NCI-H460 (cell line): ENCODE measurements around the gene TMC6. TPM values are rescaled to one million over a fixed set of nuclear protein-coding genes. Genes with fewer than 3 reads are reported as not detected.
"Not testable (repeated sequence)": the region's sequence is repeated elsewhere in the genome, so short reads cannot be mapped to it uniquely, and the experiment has no call there.

Source experiments
- DNase-seq: peaks from one replicate; pipeline ENCODE4 v3.0.0-alpha.2; 2016; ENCODE audit warnings: low read depth; ENCODE audit errors: extremely low read depth
- small RNA-seq, 2 experiments: library from RNA; depleted of rRNA; stranded (forward); fragments of <200 nt; gene quantifications; one replicate each; pipeline ENCODE3, GENCODE V24; 2014
- total RNA-seq: library from RNA; depleted of rRNA; stranded (reverse); fragments of >200 nt; shearing (Covaris generic); gene quantifications from 2 replicates; pipeline ENCODE4 v1.2.3, GENCODE V29; 2014; rRNA removed

The TMC6 gene
- total RNA-seq, 1 experiment from 2014 or later = 17.2 TPM

DNA sequence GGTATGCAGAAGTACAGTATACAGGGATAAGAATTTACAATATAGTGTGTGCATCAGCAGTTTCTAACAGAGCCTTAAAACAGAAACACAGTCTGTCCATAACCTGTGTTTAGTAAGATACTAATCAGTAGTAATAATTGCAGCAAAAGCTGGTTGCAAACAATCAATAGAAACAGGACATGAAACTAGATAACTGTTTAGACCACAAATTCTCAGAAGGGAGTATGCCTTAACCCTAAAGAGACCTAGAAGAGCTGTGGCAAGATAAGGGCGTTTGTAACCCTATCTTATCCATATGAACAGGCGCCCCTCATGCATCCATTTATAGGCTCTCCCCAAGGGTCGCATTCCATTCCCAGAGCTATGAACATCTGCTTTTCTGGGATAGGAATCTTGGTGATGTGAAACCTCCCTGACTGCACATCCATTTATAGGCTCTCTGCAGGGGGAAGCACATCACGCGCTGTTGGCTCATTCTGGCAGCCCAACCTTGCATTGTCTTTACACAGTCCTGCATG, 46.1 kb downstream of the TMC6 start:
- DNase-seq = not testable (repeated sequence)

- DNase-seq = no peak
Observed at GRCh38 chr17:78081551-78081950, 47.0 kb downstream of the TMC6 start.

- DNase-seq = no peak
Observed at GRCh38 chr17:78079253-78079652, 49.3 kb downstream of the TMC6 start.

DNA sequence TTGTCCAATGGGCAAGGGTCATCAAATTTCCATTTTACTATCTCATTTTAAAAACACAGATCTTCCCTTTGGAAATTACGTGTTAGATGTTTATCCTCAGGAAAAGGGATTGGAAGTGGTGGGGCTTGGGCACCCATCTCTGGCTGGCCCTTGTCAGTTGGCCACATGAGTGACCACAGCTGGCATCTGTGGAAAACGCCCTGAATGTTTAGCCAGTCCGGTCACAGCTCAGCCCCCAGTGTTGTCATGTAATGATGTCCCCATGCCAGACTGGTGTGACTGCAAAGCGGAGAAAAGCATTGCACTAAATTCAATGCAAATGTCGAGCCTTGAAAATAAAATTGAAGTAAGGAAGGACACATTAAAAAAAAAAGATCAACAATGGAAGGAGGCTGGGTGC, 53.0 kb downstream of the TMC6 start:
- DNase-seq = no peak

- no peak for DNase-seq
Observed at GRCh38 chr17:78075011-78075410, 53.5 kb downstream of the TMC6 start.

DNA sequence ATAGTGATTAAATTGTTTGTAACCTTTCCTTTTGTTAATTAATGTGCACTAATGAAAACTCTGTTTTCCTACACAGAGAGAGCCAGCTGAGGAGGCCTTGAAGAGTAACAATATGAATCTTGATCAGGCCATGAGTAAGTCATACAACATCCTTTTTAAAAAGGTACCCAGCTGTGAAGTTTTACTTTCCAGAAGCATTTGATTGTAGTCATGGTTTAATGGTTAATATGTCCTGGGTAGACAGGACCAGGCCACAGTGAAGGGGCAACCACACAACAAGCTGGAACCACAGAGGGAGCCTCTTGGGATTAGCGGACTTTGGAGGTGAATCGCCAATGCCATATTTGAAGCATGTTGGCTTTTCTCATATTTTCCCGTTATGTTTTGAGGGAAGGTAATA, 55.6 kb downstream of the TMC6 start:
- no peak for DNase-seq

DNA sequence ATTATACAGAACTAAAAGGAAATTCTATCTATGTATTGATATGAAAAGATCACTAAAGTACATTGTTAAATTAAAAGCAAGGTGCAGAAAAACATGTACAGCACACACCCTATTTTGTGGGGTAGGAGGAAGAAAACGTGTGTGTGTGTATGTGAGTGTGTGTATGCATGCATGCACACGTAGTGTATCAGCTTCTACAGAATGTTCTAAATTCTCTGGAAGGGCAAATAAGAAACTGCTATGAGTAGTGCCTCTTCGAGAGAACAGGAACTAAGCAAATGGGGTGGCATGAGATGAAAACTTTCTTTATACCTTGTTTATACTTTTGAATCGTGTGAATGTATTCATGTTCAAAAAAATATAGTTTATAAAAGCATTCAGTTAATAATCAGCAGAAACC, 58.9 kb downstream of the TMC6 start:
- DNase-seq = no peak

GRCh38 chr17:78066976-78067375, 61.6 kb downstream of the TMC6 start:
- not testable (repeated sequence) for DNase-seq

- no peak for DNase-seq
Observed at GRCh38 chr17:78064708-78065107, 63.8 kb downstream of the TMC6 start.

DNA sequence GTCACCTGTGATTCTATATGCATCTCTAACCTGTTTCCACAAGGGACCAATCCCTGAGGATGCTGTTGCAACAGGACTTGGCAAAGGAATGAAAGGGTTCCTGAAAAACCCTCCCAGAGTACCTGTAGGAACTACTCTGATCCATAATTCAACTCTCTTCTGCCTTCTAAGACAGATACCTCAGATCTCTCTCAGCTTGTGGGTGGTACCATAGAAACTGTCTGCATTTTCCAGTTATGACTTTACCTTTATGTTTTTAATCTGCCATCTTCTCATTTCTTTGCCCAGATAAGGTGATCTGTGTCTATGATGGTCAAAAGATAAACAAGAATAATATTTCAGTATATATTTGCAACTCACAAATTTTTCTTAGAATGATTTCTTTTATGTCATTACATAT, 65.1 kb downstream of the TMC6 start:
- no peak for DNase-seq

DNA sequence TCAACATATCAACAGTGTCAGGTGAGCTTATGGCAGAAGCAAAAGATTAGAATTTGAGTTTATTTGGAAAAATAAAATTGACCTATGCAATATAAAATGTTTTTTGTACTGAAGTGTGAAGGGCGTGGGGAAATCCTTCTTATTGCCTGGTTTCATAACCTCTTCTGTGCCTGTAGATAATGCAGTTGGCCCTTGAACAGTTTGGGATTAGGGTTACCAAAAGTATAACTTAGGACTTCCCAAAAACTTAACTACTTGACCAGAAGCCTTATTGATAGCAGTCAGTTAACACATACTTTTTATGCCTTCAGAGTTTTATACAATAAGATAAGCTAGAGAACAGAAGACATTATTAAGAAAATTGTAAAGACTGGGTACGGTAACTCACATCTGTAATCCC, 66.0 kb downstream of the TMC6 start:
- no peak for DNase-seq

Small RNAs within 50 kb of the gene (small RNA-seq; reads per million reads assigned to genes)
- gene RNU6-625P = 0 reads per million in 2 experiments

Other genes starting within 250 kb of the TMC6 start
- gene TNRC6C, start 170.1 kb downstream of the TMC6 start, total RNA-seq = 3.8 and 3.9 TPM in 2 replicates
- gene TMC8, start 2.0 kb upstream of the TMC6 start, total RNA-seq = 0.30 TPM in 1 of 2 replicates, not detected in the other
- not detected in 2 replicates for gene C17orf99, start 17.6 kb upstream of the TMC6 start, total RNA-seq
- 61.7 and 68.8 TPM in 2 replicates for gene SYNGR2, start 39.8 kb upstream of the TMC6 start, total RNA-seq
- 36.4 and 40.1 TPM in 2 replicates for gene TK1, start 58.3 kb upstream of the TMC6 start, total RNA-seq
- gene AFMID, start 58.6 kb upstream of the TMC6 start, total RNA-seq = 63.2 and 75.6 TPM in 2 replicates
- 138 and 149 TPM in 2 replicates for gene BIRC5, start 85.5 kb upstream of the TMC6 start, total RNA-seq
- gene TMEM235, start 102.9 kb upstream of the TMC6 start, total RNA-seq = not detected in 2 replicates
- 404 and 479 TPM in 2 replicates for gene SOCS3, start 231.3 kb upstream of the TMC6 start, total RNA-seq
- 27.5 and 30.5 TPM in 2 replicates for gene PGS1, start 249.9 kb upstream of the TMC6 start, total RNA-seq